WTC11 (cell line): Measurements from ENCODE around the gene MBP. TPM values are rescaled to one million over a fixed set of nuclear protein-coding genes. Genes with fewer than 3 reads are reported as not detected.

Source experiments
- ATAC-seq: fragments of 200-7000 bp; cut with Tn5 transposase; 2 replicates; pipeline ENCODE4 v1.10.0; 2021; ENCODE audit warnings: mild to moderate bottlenecking, moderate library complexity
- CTCF ChIA-PET: fragments of 300-600 bp; sonication (Branson Sonifier 250); formaldehyde crosslinking; loops from one replicate; lab custom pipeline; 2021; ENCODE audit warnings: antibody characterized with exemption; lab: Charles Lee
- POLR2A ChIA-PET: fragments of 350-600 bp; sonication (Branson Sonifier 250); formaldehyde crosslinking; loops from one replicate; lab custom pipeline; 2021; ENCODE audit warnings: antibody characterized with exemption; lab: Charles Lee
- DNase-seq: peaks from one replicate; pipeline ENCODE4 v3.0.0; 2021; ENCODE audit warnings: low spot score
- H3K27ac Mint-ChIP-seq: 2 replicates; pipeline ENCODE4 v1.8.0; 2021; ENCODE audit warnings: mixed read lengths
- H3K27me3 Mint-ChIP-seq: 2 replicates; pipeline ENCODE4 v1.8.0; 2021; ENCODE audit warnings: low read depth, mild to moderate bottlenecking, moderate library complexity, mixed read lengths
- H3K36me3 Mint-ChIP-seq: 2 replicates; pipeline ENCODE4 v1.8.0; 2021; ENCODE audit warnings: mixed read lengths
- H3K4me1 Mint-ChIP-seq: 2 replicates; pipeline ENCODE4 v1.8.0; 2022; ENCODE audit warnings: mixed read lengths
- H3K4me3 Mint-ChIP-seq: 2 replicates; pipeline ENCODE4 v1.8.0; 2021; ENCODE audit warnings: mild to moderate bottlenecking, moderate library complexity, mixed read lengths
- H3K9me3 Mint-ChIP-seq: 2 replicates; pipeline ENCODE4 v1.8.0; 2021; ENCODE audit warnings: mixed read lengths
- ESRRA ChIP-seq: sonication (generic); formaldehyde crosslinking; IDR thresholded peaks from 2 replicates; pipeline ENCODE4 v1.8.1; 2022; ENCODE audit warnings: mild to moderate bottlenecking, missing genetic modification reagents, borderline replicate concordance
- ETV6 ChIP-seq: sonication (generic); formaldehyde crosslinking; IDR thresholded peaks from 2 replicates; pipeline ENCODE4 v1.8.1; 2022; ENCODE audit warnings: mild to moderate bottlenecking, missing genetic modification reagents
- FOXP1 ChIP-seq: sonication (generic); formaldehyde crosslinking; IDR thresholded peaks from 2 replicates; pipeline ENCODE4 v1.8.0; 2022; ENCODE audit warnings: missing genetic modification reagents, mild to moderate bottlenecking, moderate library complexity, borderline replicate concordance
- NFATC4 ChIP-seq: fragments of 250-450 bp; sonication (Bioruptor Pico); IDR thresholded peaks from 2 replicates; pipeline ENCODE4 v1.9.0; 2021; ENCODE audit warnings: mild to moderate bottlenecking
- NFE2L1 ChIP-seq: sonication (generic); formaldehyde crosslinking; IDR thresholded peaks from 2 replicates; pipeline ENCODE4 v1.8.1; 2023; ENCODE audit warnings: missing genetic modification reagents
- PRRX2 ChIP-seq: fragments of 250-450 bp; sonication (Bioruptor Pico); IDR thresholded peaks from 2 replicates; pipeline ENCODE4 v1.8.0; 2021; ENCODE audit warnings: mild to moderate bottlenecking
- SMAD4 ChIP-seq: sonication (generic); formaldehyde crosslinking; IDR thresholded peaks from 2 replicates; pipeline ENCODE4 v1.8.0; 2022; ENCODE audit warnings: mild to moderate bottlenecking, missing genetic modification reagents
- ZNF317 ChIP-seq: sonication (generic); formaldehyde crosslinking; IDR thresholded peaks from 2 replicates; pipeline ENCODE4 v1.8.1; 2023; ENCODE audit warnings: low read depth, mild to moderate bottlenecking, moderate library complexity, missing genetic modification reagents, borderline replicate concordance
- ZNF423 ChIP-seq: fragments of 250-450 bp; sonication (Bioruptor Pico); IDR thresholded peaks from 2 replicates; pipeline ENCODE4 v2.1.2; 2022; ENCODE audit warnings: mild to moderate bottlenecking, moderate library complexity
- total RNA-seq: library from RNA; stranded (reverse); gene quantifications from 3 replicates; pipeline ENCODE4 v1.2.3, GENCODE V29; 2021
- TF ChIP-seq, protein P1 (sequence below): fragments of 250-450 bp; sonication (Bioruptor Pico); IDR thresholded peaks from 2 replicates; pipeline ENCODE4 v1.9.0; 2021; ENCODE audit warnings: mild to moderate bottlenecking, borderline replicate concordance
- TF ChIP-seq, protein P2 (sequence below): sonication (generic); formaldehyde crosslinking; IDR thresholded peaks from 2 replicates; pipeline ENCODE4 v1.8.1; 2023; ENCODE audit warnings: mild to moderate bottlenecking, missing genetic modification reagents
- TF ChIP-seq, protein P3 (sequence below): fragments of 250-450 bp; sonication (Bioruptor Pico); IDR thresholded peaks from 2 replicates; pipeline ENCODE4 v1.9.0; 2021; ENCODE audit warnings: moderate library complexity, mild to moderate bottlenecking, inconsistent platforms, borderline replicate concordance
- TF ChIP-seq, protein P4 (sequence below): sonication (generic); formaldehyde crosslinking; IDR thresholded peaks from 2 replicates; pipeline ENCODE4 v1.8.0; 2022; ENCODE audit warnings: mild to moderate bottlenecking, missing genetic modification reagents
- TF ChIP-seq, protein P5 (sequence below): sonication (generic); formaldehyde crosslinking; IDR thresholded peaks from 2 replicates; pipeline ENCODE4 v1.8.1; 2023; ENCODE audit warnings: mild to moderate bottlenecking, missing genetic modification reagents, borderline replicate concordance
- TF ChIP-seq, protein P6 (sequence below): sonication (generic); formaldehyde crosslinking; IDR thresholded peaks from 2 replicates; pipeline ENCODE4 v1.8.0; 2023; ENCODE audit warnings: mild to moderate bottlenecking, missing genetic modification reagents
- TF ChIP-seq, protein P7 (sequence below): sonication (generic); formaldehyde crosslinking; IDR thresholded peaks from 2 replicates; pipeline ENCODE4 v1.8.0; 2022; ENCODE audit warnings: mild to moderate bottlenecking, missing genetic modification reagents

Gene MBP
- total RNA-seq, 1 experiment from 2014 or later: 19.6 TPM

DNA sequence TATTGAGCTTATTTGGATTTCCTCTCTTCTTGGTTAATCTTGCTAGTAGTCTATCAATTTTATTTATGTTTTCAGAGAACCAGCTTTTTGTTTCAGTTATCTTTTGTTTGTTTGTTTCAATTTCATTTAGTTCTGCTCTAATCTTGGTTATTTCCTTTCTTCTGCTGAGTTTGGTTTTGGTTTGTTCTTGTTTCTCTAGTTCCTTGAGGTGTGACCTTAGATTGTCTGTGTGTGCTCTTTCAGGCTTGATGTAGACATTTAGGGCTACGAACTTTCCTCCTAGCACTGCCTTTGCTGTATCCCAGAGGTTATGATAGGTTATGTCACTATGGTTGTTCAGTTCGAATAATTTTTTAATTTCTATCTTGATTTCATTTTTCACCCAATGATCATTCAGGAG is 168.6 kb downstream of the MBP start (continued):
- TF ChIP-seq, protein P1, sequence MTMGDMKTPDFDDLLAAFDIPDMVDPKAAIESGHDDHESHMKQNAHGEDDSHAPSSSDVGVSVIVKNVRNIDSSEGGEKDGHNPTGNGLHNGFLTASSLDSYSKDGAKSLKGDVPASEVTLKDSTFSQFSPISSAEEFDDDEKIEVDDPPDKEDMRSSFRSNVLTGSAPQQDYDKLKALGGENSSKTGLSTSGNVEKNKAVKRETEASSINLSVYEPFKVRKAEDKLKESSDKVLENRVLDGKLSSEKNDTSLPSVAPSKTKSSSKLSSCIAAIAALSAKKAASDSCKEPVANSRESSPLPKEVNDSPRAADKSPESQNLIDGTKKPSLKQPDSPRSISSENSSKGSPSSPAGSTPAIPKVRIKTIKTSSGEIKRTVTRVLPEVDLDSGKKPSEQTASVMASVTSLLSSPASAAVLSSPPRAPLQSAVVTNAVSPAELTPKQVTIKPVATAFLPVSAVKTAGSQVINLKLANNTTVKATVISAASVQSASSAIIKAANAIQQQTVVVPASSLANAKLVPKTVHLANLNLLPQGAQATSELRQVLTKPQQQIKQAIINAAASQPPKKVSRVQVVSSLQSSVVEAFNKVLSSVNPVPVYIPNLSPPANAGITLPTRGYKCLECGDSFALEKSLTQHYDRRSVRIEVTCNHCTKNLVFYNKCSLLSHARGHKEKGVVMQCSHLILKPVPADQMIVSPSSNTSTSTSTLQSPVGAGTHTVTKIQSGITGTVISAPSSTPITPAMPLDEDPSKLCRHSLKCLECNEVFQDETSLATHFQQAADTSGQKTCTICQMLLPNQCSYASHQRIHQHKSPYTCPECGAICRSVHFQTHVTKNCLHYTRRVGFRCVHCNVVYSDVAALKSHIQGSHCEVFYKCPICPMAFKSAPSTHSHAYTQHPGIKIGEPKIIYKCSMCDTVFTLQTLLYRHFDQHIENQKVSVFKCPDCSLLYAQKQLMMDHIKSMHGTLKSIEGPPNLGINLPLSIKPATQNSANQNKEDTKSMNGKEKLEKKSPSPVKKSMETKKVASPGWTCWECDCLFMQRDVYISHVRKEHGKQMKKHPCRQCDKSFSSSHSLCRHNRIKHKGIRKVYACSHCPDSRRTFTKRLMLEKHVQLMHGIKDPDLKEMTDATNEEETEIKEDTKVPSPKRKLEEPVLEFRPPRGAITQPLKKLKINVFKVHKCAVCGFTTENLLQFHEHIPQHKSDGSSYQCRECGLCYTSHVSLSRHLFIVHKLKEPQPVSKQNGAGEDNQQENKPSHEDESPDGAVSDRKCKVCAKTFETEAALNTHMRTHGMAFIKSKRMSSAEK (CRISPR knock-in tag): no peak

DNA sequence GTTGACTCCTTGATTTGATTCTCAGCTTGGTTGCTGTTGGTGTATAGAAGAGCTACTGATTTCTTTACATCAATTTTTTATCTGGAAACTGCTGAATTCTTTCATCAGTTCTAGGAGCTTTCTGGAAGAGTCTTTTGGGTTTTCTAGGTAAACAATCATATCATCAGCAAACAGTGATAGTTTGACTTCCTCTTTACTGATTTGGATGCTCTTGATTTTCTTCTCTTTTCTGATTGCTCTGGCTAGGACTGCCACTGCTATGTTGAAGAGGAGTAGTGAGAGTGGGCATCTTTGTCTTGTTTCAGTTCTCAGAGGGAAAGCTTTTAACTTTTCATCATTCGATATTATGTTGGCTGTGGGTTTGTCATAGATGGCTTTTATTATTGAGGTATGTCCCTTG is 169.7 kb downstream of the MBP start:
- H3K4me1 Mint-ChIP-seq: 0 out of 2 replicates have a peak, but pooled peaks cover 2% of the 10 kb centered on the region
- CTCF ChIA-PET: no interaction called here
- TF ChIP-seq NFE2L1: no peak
- TF ChIP-seq ESRRA (CRISPR knock-in tag): no peak
- TF ChIP-seq ZNF317: no peak
- TF ChIP-seq, protein P2, sequence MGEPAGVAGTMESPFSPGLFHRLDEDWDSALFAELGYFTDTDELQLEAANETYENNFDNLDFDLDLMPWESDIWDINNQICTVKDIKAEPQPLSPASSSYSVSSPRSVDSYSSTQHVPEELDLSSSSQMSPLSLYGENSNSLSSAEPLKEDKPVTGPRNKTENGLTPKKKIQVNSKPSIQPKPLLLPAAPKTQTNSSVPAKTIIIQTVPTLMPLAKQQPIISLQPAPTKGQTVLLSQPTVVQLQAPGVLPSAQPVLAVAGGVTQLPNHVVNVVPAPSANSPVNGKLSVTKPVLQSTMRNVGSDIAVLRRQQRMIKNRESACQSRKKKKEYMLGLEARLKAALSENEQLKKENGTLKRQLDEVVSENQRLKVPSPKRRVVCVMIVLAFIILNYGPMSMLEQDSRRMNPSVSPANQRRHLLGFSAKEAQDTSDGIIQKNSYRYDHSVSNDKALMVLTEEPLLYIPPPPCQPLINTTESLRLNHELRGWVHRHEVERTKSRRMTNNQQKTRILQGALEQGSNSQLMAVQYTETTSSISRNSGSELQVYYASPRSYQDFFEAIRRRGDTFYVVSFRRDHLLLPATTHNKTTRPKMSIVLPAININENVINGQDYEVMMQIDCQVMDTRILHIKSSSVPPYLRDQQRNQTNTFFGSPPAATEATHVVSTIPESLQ (CRISPR knock-in tag): no peak
- TF ChIP-seq ZNF423 (CRISPR knock-in tag): no peak
- TF ChIP-seq, protein P3, sequence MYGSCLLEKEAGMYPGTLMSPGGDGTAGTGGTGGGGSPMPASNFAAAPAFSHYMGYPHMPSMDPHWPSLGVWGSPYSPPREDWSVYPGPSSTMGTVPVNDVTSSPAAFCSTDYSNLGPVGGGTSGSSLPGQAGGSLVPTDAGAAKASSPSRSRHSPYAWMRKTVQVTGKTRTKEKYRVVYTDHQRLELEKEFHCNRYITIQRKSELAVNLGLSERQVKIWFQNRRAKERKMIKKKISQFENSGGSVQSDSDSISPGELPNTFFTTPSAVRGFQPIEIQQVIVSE: no peak
- TF ChIP-seq SMAD4 (CRISPR knock-in tag): no peak
- TF ChIP-seq PRRX2 (CRISPR knock-in tag): no peak
- TF ChIP-seq, protein P4, sequence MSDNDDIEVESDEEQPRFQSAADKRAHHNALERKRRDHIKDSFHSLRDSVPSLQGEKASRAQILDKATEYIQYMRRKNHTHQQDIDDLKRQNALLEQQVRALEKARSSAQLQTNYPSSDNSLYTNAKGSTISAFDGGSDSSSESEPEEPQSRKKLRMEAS (CRISPR knock-in tag): no peak
- TF ChIP-seq, protein P5, sequence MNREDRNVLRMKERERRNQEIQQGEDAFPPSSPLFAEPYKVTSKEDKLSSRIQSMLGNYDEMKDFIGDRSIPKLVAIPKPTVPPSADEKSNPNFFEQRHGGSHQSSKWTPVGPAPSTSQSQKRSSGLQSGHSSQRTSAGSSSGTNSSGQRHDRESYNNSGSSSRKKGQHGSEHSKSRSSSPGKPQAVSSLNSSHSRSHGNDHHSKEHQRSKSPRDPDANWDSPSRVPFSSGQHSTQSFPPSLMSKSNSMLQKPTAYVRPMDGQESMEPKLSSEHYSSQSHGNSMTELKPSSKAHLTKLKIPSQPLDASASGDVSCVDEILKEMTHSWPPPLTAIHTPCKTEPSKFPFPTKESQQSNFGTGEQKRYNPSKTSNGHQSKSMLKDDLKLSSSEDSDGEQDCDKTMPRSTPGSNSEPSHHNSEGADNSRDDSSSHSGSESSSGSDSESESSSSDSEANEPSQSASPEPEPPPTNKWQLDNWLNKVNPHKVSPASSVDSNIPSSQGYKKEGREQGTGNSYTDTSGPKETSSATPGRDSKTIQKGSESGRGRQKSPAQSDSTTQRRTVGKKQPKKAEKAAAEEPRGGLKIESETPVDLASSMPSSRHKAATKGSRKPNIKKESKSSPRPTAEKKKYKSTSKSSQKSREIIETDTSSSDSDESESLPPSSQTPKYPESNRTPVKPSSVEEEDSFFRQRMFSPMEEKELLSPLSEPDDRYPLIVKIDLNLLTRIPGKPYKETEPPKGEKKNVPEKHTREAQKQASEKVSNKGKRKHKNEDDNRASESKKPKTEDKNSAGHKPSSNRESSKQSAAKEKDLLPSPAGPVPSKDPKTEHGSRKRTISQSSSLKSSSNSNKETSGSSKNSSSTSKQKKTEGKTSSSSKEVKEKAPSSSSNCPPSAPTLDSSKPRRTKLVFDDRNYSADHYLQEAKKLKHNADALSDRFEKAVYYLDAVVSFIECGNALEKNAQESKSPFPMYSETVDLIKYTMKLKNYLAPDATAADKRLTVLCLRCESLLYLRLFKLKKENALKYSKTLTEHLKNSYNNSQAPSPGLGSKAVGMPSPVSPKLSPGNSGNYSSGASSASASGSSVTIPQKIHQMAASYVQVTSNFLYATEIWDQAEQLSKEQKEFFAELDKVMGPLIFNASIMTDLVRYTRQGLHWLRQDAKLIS (CRISPR knock-in tag): no peak
- TF ChIP-seq, protein P6, sequence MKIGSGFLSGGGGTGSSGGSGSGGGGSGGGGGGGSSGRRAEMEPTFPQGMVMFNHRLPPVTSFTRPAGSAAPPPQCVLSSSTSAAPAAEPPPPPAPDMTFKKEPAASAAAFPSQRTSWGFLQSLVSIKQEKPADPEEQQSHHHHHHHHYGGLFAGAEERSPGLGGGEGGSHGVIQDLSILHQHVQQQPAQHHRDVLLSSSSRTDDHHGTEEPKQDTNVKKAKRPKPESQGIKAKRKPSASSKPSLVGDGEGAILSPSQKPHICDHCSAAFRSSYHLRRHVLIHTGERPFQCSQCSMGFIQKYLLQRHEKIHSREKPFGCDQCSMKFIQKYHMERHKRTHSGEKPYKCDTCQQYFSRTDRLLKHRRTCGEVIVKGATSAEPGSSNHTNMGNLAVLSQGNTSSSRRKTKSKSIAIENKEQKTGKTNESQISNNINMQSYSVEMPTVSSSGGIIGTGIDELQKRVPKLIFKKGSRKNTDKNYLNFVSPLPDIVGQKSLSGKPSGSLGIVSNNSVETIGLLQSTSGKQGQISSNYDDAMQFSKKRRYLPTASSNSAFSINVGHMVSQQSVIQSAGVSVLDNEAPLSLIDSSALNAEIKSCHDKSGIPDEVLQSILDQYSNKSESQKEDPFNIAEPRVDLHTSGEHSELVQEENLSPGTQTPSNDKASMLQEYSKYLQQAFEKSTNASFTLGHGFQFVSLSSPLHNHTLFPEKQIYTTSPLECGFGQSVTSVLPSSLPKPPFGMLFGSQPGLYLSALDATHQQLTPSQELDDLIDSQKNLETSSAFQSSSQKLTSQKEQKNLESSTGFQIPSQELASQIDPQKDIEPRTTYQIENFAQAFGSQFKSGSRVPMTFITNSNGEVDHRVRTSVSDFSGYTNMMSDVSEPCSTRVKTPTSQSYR: no peak
- TF ChIP-seq NFATC4: no peak
- no peak for TF ChIP-seq FOXP1 (CRISPR knock-in tag)
- TF ChIP-seq, protein P7, sequence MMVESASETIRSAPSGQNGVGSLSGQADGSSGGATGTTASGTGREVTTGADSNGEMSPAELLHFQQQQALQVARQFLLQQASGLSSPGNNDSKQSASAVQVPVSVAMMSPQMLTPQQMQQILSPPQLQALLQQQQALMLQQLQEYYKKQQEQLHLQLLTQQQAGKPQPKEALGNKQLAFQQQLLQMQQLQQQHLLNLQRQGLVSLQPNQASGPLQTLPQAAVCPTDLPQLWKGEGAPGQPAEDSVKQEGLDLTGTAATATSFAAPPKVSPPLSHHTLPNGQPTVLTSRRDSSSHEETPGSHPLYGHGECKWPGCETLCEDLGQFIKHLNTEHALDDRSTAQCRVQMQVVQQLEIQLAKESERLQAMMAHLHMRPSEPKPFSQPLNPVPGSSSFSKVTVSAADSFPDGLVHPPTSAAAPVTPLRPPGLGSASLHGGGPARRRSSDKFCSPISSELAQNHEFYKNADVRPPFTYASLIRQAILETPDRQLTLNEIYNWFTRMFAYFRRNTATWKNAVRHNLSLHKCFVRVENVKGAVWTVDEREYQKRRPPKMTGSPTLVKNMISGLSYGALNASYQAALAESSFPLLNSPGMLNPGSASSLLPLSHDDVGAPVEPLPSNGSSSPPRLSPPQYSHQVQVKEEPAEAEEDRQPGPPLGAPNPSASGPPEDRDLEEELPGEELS (CRISPR knock-in tag): no peak
- TF ChIP-seq ETV6 (CRISPR knock-in tag): no peak

More for the DNA sequence above, 169.7 kb downstream of the MBP start:
- POLR2A ChIA-PET: no interaction called here
- H3K36me3 Mint-ChIP-seq: peaks cover 46% of the 10 kb centered on the region
- ATAC-seq: no peak
- H3K27ac Mint-ChIP-seq: no peak overlapping the region
- no peaks in the 10 kb centered on the region for H3K9me3 Mint-ChIP-seq
- H3K4me3 Mint-ChIP-seq: no peak overlapping the region
- no peak for DNase-seq
- H3K27me3 Mint-ChIP-seq: no peaks in the 10 kb centered on the region
